HG03103 (cell line): ENCODE measurements around the gene SATL1.
"Not testable (repeated sequence)": the region's sequence is repeated elsewhere in the genome, so short reads cannot be mapped to it uniquely, and the experiment has no call there.

Experiments used
- ATAC-seq: cut with Tn5 transposase; IDR thresholded peaks from one replicate; pipeline ENCODE4 v1.9.1; 2021; ENCODE audit warnings: low read depth; ENCODE audit not compliant: unreplicated experiment

The SATL1 gene

DNA sequence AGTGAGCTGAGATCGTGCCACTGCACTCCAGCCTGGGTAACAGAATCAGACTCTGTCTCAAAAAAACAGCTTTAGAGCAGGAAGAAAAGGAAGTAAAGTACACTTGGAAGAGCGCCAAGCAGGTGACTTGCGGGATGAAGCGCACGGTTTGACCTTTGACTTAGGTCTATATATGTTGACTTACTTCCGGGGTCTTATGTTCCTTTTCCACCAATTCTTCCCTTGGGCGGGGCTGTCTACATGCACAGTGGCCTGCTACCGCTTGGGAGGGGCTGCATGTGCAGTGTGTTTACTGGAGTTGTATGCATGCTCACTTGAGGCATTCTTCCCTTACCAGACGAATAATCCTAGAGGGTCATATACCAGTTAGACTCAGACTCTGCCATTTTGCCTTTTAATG lies 131.3 kb downstream of the SATL1 start:
- ATAC-seq, result no peak

DNA sequence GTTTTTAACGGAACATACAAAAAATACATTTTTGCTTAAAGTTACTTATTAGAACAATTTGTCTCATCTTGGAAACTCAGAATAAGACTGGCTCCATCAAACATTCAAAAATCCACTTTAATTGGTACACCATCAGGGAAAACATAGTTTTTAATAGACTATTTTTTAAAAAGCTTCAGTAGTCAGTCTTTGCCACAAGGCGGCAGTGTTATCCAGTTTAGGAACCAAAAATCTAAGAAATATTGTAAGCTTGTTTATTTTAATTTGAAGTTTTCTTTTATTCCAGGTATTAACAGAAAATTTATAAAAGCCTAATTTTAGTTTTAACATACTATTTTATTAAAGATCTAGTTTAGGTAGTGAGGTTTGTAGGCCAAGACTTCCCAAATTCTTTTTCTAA lies 132.2 kb downstream of the SATL1 start:
- ATAC-seq, result no peak

DNA sequence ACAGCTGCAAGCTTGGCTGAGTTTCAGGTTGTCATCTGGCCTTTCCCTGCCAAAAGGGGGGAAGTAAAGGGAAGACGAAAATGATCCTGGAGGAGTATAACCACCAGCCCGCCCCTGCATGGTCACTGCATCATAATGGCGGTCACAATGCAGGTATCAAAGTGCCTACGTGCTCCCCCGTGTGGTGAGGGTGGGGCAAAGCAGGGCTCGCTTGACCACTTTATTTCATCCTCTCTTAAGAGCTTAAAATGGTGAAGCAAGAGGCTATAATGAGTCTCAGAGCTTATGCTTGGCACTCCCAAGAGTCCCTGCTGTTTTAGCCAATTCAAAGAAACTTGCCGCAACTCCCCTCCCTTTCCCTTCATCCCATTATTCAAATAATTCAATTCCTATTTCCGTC lies 134.3 kb downstream of the SATL1 start:
- no peak for ATAC-seq

DNA sequence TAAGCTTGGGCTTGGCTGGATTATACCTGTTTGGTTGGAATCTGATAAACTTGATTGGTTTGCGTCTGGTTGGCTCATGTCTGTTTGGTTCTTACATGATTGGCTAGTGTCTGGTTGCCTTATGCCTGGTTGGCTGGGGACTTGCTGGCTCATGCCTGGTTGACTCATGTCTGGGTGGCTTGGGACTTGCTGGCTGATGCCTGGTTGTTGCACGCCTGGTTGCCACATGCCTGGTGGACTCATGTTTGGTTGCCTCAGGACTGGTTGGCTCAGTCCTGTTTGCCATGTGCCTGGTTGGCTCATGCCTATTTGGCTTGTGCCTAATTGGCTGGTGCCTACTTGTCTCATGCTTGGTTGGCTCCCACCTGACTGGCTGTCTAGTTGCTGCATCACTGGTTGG lies 135.4 kb downstream of the SATL1 start:
- ATAC-seq, result no peak

DNA sequence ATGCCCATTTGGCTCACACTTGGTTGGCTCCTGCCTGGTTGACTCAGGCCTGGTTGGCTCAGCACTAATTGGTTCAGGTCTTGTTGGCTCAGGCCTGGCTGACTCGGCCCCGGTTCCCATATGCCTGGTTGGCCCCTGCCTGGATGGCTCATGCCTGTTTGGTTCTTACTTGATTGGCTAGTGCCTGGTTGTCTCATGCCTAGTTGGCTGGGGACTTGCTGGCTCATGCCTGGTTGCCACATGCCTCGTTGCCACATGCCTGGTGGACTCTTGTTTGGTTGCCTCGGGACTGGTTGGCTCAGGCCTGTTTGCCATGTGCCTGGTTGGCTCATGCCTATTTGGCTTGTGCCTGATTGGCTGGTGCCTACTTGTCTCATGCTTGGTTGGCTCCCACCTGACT lies 136.2 kb downstream of the SATL1 start:
- ATAC-seq, result no peak

DNA sequence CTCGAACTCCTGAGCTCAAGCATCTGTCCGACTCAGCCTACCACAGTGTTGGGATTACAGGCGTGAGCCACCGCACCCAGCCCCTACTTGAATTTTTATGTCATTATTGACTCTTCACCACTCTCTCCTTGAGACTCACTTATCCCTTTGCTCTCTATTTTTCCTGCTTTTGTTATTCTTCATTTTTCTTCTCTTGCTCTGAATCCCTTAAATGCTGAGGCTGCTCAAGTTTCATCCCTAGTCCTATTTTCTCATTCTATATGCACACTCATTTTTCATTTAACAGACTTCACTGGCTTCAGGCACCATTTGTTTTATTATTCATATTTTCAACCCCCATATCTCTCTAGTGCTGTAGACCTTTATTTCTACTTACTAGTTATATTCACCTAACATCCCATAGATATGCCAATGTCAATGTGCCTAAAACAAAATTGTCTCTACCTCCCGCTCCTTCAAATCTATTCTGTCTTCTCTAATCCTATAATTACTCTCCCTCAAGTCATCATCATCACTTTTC lies 154.2 kb downstream of the SATL1 start:
- no peak for ATAC-seq

DNA sequence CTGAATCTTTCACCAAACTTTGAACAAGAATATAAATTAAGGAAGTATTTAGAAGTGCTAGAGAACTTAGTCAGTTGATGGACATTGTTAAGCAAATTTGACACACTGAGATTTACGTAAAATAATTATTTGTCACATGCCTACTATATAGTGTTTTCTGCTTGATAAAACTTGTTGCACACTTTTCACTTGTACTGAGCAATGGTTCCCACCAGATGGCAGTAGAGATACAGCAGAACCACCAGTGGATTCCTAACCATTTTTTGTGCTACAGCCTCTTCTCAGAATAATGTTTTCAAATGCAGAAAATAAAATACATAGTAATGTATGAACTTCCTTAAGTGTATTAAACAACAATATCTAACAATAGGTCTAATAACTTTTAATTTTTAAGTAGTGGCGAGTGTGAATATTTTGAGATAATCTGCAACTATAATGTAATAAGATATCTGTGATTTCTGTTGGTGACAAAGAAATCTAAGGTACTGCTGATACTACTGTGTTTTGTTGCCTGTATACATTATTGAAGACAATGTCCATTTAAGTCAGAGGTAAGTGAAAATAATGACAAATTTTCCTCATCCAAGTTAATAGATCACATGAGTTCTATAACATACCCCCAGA lies 158.7 kb downstream of the SATL1 start:
- ATAC-seq, result peak; percentile 74

DNA sequence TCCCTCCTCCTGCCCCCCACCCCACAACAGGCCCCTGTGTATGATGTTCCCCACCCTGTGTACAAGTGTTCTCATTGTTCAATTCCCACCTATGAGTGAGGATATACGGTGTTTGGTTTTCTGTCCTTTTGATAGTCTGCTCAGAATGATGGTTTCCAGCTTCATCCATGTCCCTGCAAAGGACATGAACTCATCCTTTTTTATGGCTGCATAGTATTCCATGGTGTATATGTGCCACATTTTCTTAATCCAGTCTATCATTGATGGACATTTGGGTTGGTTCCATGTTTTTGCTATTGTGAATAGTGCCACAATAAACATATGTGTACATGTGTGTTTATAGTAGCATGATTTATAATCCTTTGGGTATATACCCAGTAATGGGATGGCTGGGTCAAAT lies 166.3 kb downstream of the SATL1 start:
- not testable (repeated sequence) for ATAC-seq

DNA sequence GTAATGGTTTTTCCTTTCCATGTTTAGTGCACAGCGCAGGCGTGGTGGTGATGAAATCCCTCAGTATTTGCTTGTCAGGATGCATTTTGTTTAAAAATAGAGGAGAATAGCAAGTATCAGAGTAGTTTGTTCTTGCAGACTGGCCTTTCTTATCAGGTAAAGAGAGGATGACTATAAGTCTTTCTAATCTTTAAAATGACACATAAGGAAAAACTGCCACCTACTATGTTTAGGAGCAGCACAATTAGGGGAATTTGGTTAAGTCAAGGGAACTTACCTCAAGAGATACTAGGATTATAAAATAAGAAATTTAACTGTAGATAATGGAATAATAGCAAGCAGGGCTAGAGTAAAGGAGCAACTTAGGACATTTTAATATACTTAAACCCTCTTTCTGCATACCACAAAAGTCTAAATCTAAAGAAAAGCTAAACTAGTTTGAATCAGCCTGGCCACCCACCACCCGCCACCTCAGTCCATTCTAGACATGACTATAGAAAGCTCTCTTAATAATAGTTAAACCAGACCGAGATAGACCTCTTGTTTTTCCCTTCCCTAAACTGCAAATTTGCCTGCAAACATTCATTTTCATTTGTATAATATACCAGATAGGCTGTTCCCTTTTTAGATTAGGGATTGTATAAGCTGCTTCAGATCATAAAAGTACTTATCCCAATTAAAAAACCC lies 177.9 kb downstream of the SATL1 start:
- ATAC-seq, result no peak

DNA sequence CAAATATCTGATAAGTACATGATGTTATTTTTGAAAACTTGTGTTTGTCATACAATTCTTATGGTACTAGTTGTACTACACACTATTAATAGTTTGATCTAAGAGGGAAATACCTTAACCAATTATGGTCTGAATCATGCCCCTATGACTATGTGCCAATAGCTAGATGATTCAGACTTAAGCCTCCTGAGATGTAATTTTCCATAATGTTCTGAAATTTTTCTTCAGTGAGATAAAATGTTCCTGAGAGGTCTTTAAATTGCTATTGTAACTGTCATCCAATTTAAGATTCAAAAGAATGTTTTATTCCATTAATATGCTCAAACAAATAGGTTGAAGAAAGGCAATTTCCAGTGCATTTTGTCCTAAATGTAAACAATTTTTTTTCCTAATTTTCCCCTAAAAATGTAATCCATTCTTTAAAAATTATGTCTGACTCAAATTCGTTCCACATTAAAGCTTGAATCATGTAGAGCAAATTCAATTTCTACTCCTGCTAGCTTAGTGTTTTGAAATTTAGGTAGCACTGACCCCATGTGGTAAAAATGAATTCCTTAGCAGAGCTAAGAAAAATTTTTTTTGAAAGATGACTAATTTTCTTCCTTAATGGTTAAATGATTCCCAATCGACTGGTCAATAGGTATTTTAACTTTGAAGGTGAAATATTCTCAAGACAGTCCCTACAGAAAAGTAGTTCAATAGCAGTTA lies 190.8 kb downstream of the SATL1 start:
- no peak for ATAC-seq

DNA sequence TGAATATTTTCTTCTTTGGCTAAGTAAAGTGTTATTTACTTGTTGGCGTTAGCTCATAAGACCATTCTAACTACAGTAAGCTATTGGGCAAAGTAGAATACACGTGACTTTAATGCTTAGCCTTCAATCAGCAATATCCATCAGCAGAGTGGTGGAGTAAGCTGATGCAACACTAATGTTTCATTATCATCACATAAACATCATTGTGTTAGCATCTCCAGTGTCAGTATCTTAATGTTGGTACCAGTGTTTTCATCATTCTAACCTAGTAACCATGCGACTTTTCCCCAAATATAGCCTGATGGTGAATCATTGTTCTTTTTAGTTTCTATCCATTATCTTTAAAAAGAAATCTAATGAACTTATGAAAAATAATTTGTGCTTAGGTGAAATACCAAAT lies 191.4 kb downstream of the SATL1 start:
- ATAC-seq, result no peak

DNA sequence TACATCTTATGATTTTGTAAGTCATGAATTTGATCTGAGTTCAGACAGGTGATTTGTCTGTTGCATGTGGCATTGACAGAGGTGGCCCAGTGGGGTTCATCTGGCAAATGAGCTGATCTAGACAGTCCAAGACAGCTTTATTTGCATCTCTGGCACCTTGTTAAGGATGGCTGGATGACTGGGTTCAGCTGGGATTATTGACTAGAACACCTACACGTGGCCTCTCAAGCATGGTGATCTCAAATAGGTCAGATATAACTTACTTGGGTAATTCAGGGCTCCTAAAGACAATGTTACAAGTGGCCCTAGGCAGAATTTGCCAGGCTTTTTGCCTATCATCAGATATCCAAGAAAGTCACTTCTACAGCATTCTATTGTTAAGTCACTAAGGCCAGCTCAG lies 192.0 kb downstream of the SATL1 start:
- no peak for ATAC-seq
